ENCODE data around the gene PRPF6. TPM values are rescaled to one million over a fixed set of nuclear protein-coding genes. Genes with fewer than 3 reads are reported as not detected.

PRPF6 gene
- total RNA-seq, 1 experiment from 2014 or later = 88.4 TPM

DNA sequence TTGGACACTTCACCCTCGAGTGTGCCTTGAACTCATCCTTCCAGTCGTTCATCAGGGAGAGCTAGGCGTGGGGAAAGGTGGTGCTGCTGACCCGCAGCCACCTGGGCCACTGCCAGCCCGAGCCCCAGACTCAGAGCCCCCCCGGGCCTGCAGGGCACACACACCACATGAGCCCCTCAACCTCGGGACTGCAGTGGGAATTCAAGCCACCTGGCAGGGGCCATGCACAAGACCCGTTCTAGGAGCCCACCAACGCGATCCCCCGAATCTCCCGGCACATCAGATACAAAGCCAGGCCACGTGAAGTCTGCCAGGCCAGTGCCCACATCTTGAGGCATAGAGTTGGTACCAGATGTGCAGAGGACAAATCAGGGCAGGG is 14.0 kb upstream of the PRPF6 start:
- ATAC-seq (no peak), DNase-seq (ENCODE audit: low read depth, low spot score) (no peak)
- no peaks in the 10 kb centered on the region; the same call in 1 of the 2 replicates for H3K36me3 ChIP-seq (ENCODE audit: control insufficient read depth, insufficient read depth, low read length)
- intact Hi-C loops (cut with micrococcal nuclease; ENCODE audit: unreplicated experiment) = no loop called here
- peaks cover 5% of the 10 kb centered on the region for H3K4me1 ChIP-seq (ENCODE audit: control insufficient read depth, insufficient read depth, low read length)
- no peak overlapping the region for H3K4me3 ChIP-seq (ENCODE audit: low read depth in 2 of 2, low read length in 2 of 2)
- in situ Hi-C loops (cut with HindIII; ENCODE audit: low pct_unique_long_range_greater_than_20kb, low sequenced_read_pairs) = no loop called here
- no TSS peak for BruUV-seq (replicated peaks)
- no peaks in the 10 kb centered on the region for H3K27me3 ChIP-seq (ENCODE audit: control insufficient read depth, insufficient read depth, low read length)
- POLR2A ChIA-PET = no interaction called here
- no peak overlapping the region for H3K27ac ChIP-seq (ENCODE audit: low read length)
- no peak for TF ChIP-seq TCF7L2 (IDR thresholded peaks at IDR 0.05; ENCODE audit: low read depth, low read length)
- TF ChIP-seq SIN3A (IDR thresholded peaks at IDR 0.05; ENCODE audit: borderline replicate concordance, insufficient read depth, low read depth, low read length) = no peak
- TF ChIP-seq, protein P1, sequence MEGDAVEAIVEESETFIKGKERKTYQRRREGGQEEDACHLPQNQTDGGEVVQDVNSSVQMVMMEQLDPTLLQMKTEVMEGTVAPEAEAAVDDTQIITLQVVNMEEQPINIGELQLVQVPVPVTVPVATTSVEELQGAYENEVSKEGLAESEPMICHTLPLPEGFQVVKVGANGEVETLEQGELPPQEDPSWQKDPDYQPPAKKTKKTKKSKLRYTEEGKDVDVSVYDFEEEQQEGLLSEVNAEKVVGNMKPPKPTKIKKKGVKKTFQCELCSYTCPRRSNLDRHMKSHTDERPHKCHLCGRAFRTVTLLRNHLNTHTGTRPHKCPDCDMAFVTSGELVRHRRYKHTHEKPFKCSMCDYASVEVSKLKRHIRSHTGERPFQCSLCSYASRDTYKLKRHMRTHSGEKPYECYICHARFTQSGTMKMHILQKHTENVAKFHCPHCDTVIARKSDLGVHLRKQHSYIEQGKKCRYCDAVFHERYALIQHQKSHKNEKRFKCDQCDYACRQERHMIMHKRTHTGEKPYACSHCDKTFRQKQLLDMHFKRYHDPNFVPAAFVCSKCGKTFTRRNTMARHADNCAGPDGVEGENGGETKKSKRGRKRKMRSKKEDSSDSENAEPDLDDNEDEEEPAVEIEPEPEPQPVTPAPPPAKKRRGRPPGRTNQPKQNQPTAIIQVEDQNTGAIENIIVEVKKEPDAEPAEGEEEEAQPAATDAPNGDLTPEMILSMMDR (IDR thresholded peaks at IDR 0.05) = no peak
- TF ChIP-seq POLR2AphosphoS5 (IDR thresholded peaks at IDR 0.05; ENCODE audit: low read depth, low read length) = no peak
- TF ChIP-seq, protein P2, sequence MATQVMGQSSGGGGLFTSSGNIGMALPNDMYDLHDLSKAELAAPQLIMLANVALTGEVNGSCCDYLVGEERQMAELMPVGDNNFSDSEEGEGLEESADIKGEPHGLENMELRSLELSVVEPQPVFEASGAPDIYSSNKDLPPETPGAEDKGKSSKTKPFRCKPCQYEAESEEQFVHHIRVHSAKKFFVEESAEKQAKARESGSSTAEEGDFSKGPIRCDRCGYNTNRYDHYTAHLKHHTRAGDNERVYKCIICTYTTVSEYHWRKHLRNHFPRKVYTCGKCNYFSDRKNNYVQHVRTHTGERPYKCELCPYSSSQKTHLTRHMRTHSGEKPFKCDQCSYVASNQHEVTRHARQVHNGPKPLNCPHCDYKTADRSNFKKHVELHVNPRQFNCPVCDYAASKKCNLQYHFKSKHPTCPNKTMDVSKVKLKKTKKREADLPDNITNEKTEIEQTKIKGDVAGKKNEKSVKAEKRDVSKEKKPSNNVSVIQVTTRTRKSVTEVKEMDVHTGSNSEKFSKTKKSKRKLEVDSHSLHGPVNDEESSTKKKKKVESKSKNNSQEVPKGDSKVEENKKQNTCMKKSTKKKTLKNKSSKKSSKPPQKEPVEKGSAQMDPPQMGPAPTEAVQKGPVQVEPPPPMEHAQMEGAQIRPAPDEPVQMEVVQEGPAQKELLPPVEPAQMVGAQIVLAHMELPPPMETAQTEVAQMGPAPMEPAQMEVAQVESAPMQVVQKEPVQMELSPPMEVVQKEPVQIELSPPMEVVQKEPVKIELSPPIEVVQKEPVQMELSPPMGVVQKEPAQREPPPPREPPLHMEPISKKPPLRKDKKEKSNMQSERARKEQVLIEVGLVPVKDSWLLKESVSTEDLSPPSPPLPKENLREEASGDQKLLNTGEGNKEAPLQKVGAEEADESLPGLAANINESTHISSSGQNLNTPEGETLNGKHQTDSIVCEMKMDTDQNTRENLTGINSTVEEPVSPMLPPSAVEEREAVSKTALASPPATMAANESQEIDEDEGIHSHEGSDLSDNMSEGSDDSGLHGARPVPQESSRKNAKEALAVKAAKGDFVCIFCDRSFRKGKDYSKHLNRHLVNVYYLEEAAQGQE (IDR thresholded peaks at IDR 0.05; ENCODE audit: insufficient read depth in 1 of 2, low read depth in 2 of 2, low read length in 1 of 2) = no peak
- no peaks in the 10 kb centered on the region for H3K9me3 ChIP-seq (ENCODE audit: control insufficient read depth, insufficient read depth, low read depth, low read length)
- CTCF ChIA-PET = no interaction called here

DNA sequence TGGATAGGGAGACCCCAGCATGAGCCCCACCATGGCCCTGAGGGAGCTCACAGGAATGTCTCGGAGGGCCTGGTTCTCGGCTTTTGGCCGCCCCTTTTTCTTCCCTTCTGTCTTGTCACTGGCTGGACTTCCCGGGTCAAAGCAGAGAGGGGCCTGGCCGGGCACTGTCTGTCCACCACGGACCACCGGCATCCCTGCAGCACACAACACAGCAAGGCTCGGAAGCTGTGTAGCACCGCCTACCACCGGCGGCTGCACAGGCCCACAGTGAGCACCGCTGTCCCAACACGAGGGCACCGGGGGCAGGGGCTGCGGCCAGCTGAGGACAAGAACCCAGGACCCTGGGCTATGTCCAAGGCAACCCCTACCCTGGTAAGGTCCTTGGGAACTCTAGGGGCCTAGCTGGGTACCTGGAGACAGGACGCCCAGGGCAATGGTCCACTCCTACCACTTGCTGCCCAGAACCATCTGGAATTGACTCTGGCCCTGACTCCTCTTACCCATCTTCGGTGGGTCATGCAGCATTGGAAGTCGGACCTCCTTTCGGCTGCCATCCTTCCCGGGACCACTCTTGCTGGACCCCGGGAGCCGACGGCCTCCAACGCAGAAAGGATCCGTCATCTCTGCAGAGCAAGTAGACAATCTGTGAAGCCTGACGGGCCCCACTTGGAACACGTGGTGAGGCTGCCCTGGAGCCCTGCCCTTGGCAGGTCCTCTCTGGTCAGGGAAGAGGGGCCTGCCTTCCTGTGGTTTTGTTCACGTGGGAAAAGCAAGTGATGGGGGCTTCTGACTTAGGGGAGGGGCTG is 13.4 kb upstream of the PRPF6 start:
- Histone ChIP-seq H3K4me3 (ENCODE audit: low read depth in 2 of 2, low read length in 2 of 2) (no peak overlapping the region), H3K27me3 (ENCODE audit: control insufficient read depth, insufficient read depth, low read length) (no peaks in the 10 kb centered on the region), H3K9me3 (ENCODE audit: control insufficient read depth, insufficient read depth, low read depth, low read length) (no peaks in the 10 kb centered on the region), H3K36me3 (ENCODE audit: control insufficient read depth, insufficient read depth, low read length) (no peaks in the 10 kb centered on the region; the same call in 1 of the 2 replicates), H3K4me1 (ENCODE audit: control insufficient read depth, insufficient read depth, low read length) (peaks cover 10% of the 10 kb centered on the region), H3K27ac (ENCODE audit: low read length) (no peak overlapping the region)
- in situ Hi-C loops (cut with HindIII; ENCODE audit: low pct_unique_long_range_greater_than_20kb, low sequenced_read_pairs) = no loop called here
- no peak for TF ChIP-seq TCF7L2 (IDR thresholded peaks at IDR 0.05; ENCODE audit: low read depth, low read length)
- TF ChIP-seq SIN3A (IDR thresholded peaks at IDR 0.05; ENCODE audit: borderline replicate concordance, insufficient read depth, low read depth, low read length) = no peak
- no peak for TF ChIP-seq POLR2AphosphoS5 (IDR thresholded peaks at IDR 0.05; ENCODE audit: low read depth, low read length)
- TF ChIP-seq, protein P2 (IDR thresholded peaks at IDR 0.05; ENCODE audit: insufficient read depth in 1 of 2, low read depth in 2 of 2, low read length in 1 of 2) = no peak
- TF ChIP-seq, protein P1 (IDR thresholded peaks at IDR 0.05) = no peak
- no peak for ATAC-seq
- DNase-seq (ENCODE audit: low read depth, low spot score) = no peak
- POLR2A ChIA-PET = no interaction called here
- intact Hi-C loops (cut with micrococcal nuclease; ENCODE audit: unreplicated experiment) = no loop called here
- no TSS peak for BruUV-seq (replicated peaks)
- CTCF ChIA-PET = no interaction called here
